ENCODE results near the gene ZBTB12. TPM values are rescaled to one million over a fixed set of nuclear protein-coding genes. Genes with fewer than 3 reads are reported as not detected.

ZBTB12 gene
- total and polyA plus RNA-seq, 9 of the 15 experiments (the other 6 are each of a cell fraction or from before 2014, with no cell fraction given): 0.03 to 12.4 (median 5.8) TPM; not detected in 1

GRCh38 chr6:31884528-31885035, 17.3 kb downstream of the ZBTB12 start (continued):
- TF ChIP-seq, protein P1, sequence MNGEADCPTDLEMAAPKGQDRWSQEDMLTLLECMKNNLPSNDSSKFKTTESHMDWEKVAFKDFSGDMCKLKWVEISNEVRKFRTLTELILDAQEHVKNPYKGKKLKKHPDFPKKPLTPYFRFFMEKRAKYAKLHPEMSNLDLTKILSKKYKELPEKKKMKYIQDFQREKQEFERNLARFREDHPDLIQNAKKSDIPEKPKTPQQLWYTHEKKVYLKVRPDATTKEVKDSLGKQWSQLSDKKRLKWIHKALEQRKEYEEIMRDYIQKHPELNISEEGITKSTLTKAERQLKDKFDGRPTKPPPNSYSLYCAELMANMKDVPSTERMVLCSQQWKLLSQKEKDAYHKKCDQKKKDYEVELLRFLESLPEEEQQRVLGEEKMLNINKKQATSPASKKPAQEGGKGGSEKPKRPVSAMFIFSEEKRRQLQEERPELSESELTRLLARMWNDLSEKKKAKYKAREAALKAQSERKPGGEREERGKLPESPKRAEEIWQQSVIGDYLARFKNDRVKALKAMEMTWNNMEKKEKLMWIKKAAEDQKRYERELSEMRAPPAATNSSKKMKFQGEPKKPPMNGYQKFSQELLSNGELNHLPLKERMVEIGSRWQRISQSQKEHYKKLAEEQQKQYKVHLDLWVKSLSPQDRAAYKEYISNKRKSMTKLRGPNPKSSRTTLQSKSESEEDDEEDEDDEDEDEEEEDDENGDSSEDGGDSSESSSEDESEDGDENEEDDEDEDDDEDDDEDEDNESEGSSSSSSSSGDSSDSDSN (IDR thresholded peaks at IDR 0.05; ENCODE audit: borderline replicate concordance in 1 of 2, low read depth in 2 of 2, low read length in 2 of 2): no peak
- TF ChIP-seq PHF20 (IDR thresholded peaks at IDR 0.05; ENCODE audit: partially characterized antibody): no peak
- no peak for TF ChIP-seq ZNF384 (IDR thresholded peaks at IDR 0.05; ENCODE audit: low read depth, low read length)
- TF ChIP-seq SIRT6 (IDR thresholded peaks at IDR 0.05; ENCODE audit: low read depth, low read length): no peak
- no peak for TF ChIP-seq KLF6 (CRISPR knock-in tag; IDR thresholded peaks at IDR 0.05; ENCODE audit: borderline replicate concordance)
- TF ChIP-seq, protein P2, sequence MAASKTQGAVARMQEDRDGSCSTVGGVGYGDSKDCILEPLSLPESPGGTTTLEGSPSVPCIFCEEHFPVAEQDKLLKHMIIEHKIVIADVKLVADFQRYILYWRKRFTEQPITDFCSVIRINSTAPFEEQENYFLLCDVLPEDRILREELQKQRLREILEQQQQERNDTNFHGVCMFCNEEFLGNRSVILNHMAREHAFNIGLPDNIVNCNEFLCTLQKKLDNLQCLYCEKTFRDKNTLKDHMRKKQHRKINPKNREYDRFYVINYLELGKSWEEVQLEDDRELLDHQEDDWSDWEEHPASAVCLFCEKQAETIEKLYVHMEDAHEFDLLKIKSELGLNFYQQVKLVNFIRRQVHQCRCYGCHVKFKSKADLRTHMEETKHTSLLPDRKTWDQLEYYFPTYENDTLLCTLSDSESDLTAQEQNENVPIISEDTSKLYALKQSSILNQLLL (CRISPR knock-in tag; IDR thresholded peaks at IDR 0.05; ENCODE audit: borderline replicate concordance): no peak
- TF ChIP-seq BMI1 (IDR thresholded peaks at IDR 0.05; ENCODE audit: low read length): no peak
